Kidney epithelial cell (primary cell): ENCODE measurements around the gene RSBN1L. TPM values are rescaled to one million over a fixed set of nuclear protein-coding genes. Genes with fewer than 3 reads are reported as not detected.
"Not testable (repeated sequence)": the region's sequence is repeated elsewhere in the genome, so short reads cannot be mapped to it uniquely, and the experiment has no call there.

Source experiments
- DNase-seq: peaks from one replicate; pipeline ENCODE4 v3.0.0-alpha.2; 2010; ENCODE audit warnings: low read depth
- H3K27me3 ChIP-seq: 2 replicates; pipeline ENCODE4 v1.6.0; 2011; ENCODE audit warnings: low read length; ENCODE audit not compliant: control insufficient read depth, insufficient read depth
- H3K36me3 ChIP-seq: 2 replicates; pipeline ENCODE4 v1.5.1; 2011; ENCODE audit warnings: low read length; ENCODE audit not compliant: control insufficient read depth, insufficient read depth
- H3K4me3 ChIP-seq: 2 replicates; pipeline ENCODE4 v1.5.1; 2011; ENCODE audit warnings: low read depth, mild to moderate bottlenecking, control low read depth, low read length
- total RNA-seq: library from RNA; depleted of rRNA; stranded (reverse); fragments of >200 nt; gene quantifications from 2 replicates; pipeline ENCODE4 v1.2.3, GENCODE V29; 2015
- TF ChIP-seq, protein P1 (sequence below): IDR thresholded peaks from 2 replicates; pipeline ENCODE4 v1.5.1; 2011; ENCODE audit warnings: mild to moderate bottlenecking, moderate library complexity, low read length, control low read depth, inconsistent platforms; ENCODE audit not compliant: insufficient read depth, poor library complexity, severe bottlenecking

The RSBN1L gene
- total RNA-seq, result 8.7 and 15.5 TPM in 2 replicates

DNA sequence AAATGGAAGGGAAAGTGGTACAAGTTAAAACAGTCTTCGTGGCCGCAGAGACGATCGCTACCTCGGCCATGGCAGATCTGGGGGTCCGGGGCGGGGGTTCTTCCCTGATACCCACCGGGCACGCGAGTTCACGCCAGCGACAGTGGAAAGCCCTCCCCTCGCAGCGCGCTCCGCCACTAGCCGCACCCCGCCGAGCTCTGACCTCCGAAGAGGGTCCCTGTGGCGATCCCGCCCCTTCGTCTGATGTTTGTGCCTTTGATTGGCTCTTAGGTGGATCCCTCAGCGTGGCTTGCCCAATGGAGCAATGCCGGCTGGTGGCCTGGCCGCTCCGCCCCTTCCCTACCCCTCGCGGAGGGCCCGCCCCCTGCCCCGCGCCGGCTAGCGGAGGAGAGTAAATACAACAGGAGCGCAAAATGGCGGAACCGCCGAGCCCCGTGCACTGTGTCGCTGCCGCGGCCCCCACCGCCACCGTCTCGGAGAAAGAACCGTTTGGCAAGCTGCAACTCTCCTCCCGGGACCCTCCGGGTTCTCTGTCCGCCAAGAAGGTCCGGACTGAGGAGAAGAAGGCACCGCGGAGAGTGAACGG lies at the start of gene RSBN1L:
RSBN1L (plus strand) TSS at position 403 of the 586 bp plus-strand sequence; CDS start at position 414, 11 bp downstream.
- DNase-seq, result peak; percentile 86
- Histone ChIP-seq H3K36me3 (no peaks in the 10 kb centered on the region), H3K27me3 (no peaks in the 10 kb centered on the region), H3K4me3 (peak within 1 kb of the TSS; percentile 88)
- TF ChIP-seq, protein P1, sequence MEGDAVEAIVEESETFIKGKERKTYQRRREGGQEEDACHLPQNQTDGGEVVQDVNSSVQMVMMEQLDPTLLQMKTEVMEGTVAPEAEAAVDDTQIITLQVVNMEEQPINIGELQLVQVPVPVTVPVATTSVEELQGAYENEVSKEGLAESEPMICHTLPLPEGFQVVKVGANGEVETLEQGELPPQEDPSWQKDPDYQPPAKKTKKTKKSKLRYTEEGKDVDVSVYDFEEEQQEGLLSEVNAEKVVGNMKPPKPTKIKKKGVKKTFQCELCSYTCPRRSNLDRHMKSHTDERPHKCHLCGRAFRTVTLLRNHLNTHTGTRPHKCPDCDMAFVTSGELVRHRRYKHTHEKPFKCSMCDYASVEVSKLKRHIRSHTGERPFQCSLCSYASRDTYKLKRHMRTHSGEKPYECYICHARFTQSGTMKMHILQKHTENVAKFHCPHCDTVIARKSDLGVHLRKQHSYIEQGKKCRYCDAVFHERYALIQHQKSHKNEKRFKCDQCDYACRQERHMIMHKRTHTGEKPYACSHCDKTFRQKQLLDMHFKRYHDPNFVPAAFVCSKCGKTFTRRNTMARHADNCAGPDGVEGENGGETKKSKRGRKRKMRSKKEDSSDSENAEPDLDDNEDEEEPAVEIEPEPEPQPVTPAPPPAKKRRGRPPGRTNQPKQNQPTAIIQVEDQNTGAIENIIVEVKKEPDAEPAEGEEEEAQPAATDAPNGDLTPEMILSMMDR, result peak; percentile 33

DNA sequence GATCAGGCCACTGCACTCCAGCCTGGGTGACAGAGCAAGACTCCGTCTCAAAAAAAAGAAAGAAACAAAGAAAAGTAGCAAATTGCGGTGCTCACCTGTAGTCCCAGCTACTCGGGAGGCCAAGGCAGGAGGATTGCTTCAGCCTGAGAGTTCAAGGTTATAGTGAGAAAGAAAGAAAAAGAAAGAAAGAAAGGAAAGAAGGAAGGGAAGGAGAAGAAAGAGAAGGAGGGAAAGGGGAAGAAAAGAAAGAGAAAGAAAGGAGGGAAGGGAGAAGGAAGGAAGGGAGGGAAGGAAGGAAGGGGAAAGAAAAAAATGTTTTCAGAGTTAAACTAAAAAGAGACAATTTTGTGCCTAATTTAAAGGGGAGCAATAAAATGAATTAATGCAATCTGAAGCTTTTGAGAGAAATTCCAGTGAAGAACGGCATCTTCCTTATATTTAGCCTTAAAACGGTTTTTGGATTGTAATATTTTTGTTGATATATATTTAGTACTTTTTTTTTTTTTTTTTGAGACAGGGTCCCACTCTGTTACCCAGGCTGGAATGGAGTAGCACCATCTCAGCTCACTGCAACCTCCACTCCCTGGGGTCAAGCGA lies 47.4 kb upstream of the RSBN1L start:
- TF ChIP-seq, protein P1, result no peak
- Histone ChIP-seq H3K36me3 (peaks cover 1% of the 10 kb centered on the region), H3K27me3 (no peaks in the 10 kb centered on the region), H3K4me3 (no peak overlapping the region)
- no peak for DNase-seq

DNA sequence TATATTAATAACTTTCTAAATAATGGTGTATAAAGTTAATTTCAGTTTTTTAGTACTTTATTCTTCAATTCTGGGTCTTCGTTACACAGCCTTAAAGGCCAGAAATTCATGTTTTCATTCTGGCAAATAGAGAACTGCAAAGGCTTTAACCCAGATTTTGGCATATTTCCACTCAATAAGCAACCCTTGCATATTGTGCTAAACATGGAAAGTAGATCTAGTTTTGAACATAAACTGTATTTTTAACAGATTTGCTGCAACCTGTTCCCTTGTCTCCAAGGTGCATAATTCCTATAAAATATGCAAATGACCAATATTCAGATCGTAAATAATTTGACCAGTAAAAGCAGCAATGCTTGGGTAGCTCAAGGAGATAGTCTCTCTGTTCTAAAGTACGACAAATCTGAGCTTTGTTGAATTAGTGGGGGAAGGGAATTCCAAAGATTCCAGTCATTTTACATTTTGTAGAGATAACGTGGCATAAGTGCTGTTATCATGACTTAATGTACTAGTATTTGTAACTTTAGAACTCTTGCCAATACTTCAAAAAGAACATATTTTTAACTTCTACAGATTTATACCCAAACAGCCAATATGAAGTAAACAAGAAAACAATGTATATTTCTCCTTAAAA lies 46.4 kb upstream of the RSBN1L start:
- no peak for DNase-seq
- TF ChIP-seq, protein P1, result no peak
- Histone ChIP-seq H3K4me3 (no peak overlapping the region), H3K36me3 (peaks cover 1% of the 10 kb centered on the region), H3K27me3 (no peaks in the 10 kb centered on the region)

DNA sequence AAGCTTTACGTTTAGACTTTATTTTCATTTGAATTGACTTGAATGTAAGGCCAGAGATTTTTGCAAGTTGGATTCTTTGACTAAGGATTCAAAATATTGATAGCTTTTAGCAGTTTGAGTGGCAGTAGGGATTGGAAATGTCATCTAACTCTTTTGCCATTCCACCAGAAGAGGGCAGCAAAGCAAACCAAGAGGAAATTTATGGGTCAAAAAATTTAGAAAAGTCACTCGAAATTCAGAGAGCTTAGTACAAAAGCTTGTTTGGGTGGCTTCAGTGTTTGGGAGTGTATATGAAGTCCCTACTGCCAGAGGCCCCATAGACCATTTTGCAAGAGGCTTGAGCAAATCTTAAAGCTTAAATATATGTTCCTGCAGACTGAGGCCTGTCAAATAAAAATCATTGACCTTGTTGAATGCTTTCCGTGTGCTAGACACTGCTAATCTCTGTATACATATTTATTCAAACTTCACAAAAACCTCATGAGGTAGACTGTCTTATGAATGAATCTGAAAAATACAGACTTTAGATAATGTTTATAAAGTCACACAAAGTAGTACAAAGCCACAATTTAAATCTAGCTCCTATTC lies 44.6 kb upstream of the RSBN1L start:
- TF ChIP-seq, protein P1, result peak; percentile 70
- no peak overlapping the region for H3K4me3 ChIP-seq
- no peak for DNase-seq
- no peaks in the 10 kb centered on the region for H3K36me3 ChIP-seq
- H3K27me3 ChIP-seq, result no peaks in the 10 kb centered on the region

DNA sequence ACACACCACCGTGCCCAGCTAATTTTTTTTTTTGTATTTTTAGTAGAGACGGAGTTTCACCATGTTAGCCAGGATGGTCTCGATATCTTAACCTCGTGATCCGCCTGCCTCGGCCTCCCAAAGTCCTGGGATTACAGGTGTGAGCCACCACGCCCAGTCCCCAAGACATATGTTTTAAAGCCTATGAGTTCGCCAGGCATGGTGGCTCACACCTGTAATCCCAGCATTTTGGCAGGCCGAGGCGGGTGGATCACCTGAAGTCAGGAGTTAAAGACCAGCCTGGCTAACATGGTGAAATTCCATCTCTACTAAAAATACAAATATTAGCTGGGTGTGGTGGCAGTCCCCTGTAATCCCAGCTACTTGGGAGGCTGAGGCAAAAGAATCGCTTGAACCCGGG lies 43.4 kb upstream of the RSBN1L start:
- H3K36me3 ChIP-seq, H3K27me3 ChIP-seq, H3K4me3 ChIP-seq, DNase-seq: not testable (repeated sequence)

DNA sequence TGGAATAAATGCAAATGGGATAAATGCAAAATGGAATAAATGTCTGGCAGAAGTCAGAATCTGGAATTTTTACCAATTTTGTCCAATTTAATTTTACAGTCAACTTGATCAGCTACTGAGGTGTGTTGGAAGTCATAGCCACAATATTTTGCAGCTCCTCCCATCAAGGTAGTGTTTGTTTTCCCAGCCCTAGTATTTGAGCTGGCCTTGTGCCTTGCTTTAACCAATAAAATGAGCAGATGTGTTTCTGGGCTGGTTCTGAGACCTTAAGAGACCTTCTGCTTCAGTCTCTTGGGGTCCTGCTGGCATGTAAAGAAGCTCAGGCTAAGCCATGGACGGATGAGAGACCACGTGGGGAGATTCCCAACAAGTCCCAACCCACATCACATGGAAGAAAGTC lies 42.7 kb upstream of the RSBN1L start:
- Histone ChIP-seq H3K36me3 (no peaks in the 10 kb centered on the region), H3K4me3 (no peak overlapping the region), H3K27me3 (no peaks in the 10 kb centered on the region)
- no peak for DNase-seq
- TF ChIP-seq, protein P1, result no peak
